Uterus (tissue), 2 donors: ENCODE results near the gene PLXNA2.

ENCODE experiments used
- POLR2A ChIP-seq, 2 donors: fragments of 450-650 bp; IDR thresholded peaks; one replicate each; pipeline ENCODE4 v1.6.1; 2016; ENCODE audit warnings: antibody characterized with exemption in 2 of 2, mild to moderate bottlenecking in 1 of 2, moderate library complexity in 1 of 2
- TF ChIP-seq, protein P1 (sequence below), 4 experiments: fragments of 200-600 bp in 2 of 4; fragments of 450-650 bp in 2 of 4; sonication (generic) in 2 of 4; IDR thresholded peaks; one replicate each; pipeline ENCODE4 v1.5.1; 2016 to 2019; ENCODE audit warnings: antibody characterized with exemption in 4 of 4, mild to moderate bottlenecking in 2 of 4, moderate library complexity in 1 of 4

DNA sequence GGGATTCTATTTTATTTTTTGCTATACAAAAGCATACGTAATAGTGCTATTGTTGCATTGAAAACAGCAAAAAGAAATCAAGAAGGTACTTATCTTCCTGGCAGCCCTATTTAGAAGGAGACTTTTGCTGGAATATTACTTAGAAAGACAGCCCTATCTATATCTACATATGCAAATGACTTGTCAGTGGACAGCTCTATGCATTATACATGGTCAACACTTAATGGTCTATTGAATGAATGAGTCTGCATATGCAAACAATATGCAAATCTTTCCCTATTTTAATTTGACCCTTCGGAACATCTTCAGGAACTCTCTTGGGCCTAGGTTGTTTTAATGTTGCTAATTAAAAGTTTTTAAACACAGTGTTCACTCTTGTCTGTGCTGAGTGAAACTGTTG is 110.8 kb downstream of the PLXNA2 start:
- TF ChIP-seq, protein P1, sequence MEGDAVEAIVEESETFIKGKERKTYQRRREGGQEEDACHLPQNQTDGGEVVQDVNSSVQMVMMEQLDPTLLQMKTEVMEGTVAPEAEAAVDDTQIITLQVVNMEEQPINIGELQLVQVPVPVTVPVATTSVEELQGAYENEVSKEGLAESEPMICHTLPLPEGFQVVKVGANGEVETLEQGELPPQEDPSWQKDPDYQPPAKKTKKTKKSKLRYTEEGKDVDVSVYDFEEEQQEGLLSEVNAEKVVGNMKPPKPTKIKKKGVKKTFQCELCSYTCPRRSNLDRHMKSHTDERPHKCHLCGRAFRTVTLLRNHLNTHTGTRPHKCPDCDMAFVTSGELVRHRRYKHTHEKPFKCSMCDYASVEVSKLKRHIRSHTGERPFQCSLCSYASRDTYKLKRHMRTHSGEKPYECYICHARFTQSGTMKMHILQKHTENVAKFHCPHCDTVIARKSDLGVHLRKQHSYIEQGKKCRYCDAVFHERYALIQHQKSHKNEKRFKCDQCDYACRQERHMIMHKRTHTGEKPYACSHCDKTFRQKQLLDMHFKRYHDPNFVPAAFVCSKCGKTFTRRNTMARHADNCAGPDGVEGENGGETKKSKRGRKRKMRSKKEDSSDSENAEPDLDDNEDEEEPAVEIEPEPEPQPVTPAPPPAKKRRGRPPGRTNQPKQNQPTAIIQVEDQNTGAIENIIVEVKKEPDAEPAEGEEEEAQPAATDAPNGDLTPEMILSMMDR (IDR thresholded peaks at IDR 0.05): no peak
- TF ChIP-seq POLR2A (IDR thresholded peaks at IDR 0.05): no peak
